ENCODE measurements around the gene ZDHHC23.

DNA sequence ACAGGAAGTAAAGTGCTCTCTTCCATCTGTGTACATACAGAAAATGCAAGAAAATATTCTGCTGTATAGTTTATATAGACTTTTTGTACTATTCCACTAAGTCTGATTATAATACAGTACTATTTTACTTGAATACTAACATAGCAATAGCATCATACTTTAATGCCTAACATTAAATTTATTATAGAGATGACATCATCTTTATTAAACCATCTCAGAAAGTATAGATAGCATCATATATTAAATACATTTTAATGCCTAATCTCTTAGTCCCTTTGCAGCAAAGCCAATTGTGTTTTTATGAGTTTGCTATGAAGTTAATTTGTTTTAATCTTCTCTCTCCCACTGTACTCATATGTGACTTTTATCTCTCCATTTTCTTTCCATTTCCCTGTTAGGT lies 39.7 kb upstream of the ZDHHC23 start:
- TF ChIP-seq CTCF (IDR thresholded peaks at IDR 0.05; ENCODE audit: low read depth, low read length) (no peak), EZH2phosphoT487 (IDR thresholded peaks at IDR 0.05; ENCODE audit: low read depth) (no peak)
